GM18499 (cell line): ENCODE results near the gene APOH.

Source experiments
- ATAC-seq: cut with Tn5 transposase; IDR thresholded peaks from one replicate; pipeline ENCODE4 v1.9.1; 2021; ENCODE audit warnings: moderate number of reproducible peaks; ENCODE audit not compliant: insufficient read depth, unreplicated experiment

APOH gene

GRCh38 chr17:66198242-66198641, 31.0 kb downstream of the APOH start:
- no peak for ATAC-seq

- ATAC-seq = no peak
Measured at GRCh38 chr17:66192378-66192687, 36.9 kb downstream of the APOH start.

- ATAC-seq = no peak
Measured at GRCh38 chr17:66191593-66192377, 37.4 kb downstream of the APOH start, which contains the start of gene CEP112. Gene CEP112 (minus strand): TSS chr17:66192133.

- no peak for ATAC-seq
Measured at GRCh38 chr17:66190738-66191592, 38.2 kb downstream of the APOH start.

- no peak for ATAC-seq
Measured at GRCh38 chr17:66187718-66188117, 41.5 kb downstream of the APOH start.

GRCh38 chr17:66185862-66186261, 43.4 kb downstream of the APOH start:
- ATAC-seq = no peak

GRCh38 chr17:66184392-66184791, 44.8 kb downstream of the APOH start:
- ATAC-seq = no peak

GRCh38 chr17:66183529-66183928, 45.7 kb downstream of the APOH start:
- ATAC-seq = no peak

- no peak for ATAC-seq
Measured at GRCh38 chr17:66178642-66179041, 50.6 kb downstream of the APOH start.

- ATAC-seq = no peak
Measured at GRCh38 chr17:66177048-66177447, 52.2 kb downstream of the APOH start.

- ATAC-seq = no peak
Measured at GRCh38 chr17:66175892-66176291, 53.3 kb downstream of the APOH start.

GRCh38 chr17:66172691-66173223, 56.5 kb downstream of the APOH start:
- no peak for ATAC-seq

- no peak for ATAC-seq
Measured at GRCh38 chr17:66172144-66172543, 57.1 kb downstream of the APOH start.

GRCh38 chr17:66171692-66172091, 57.5 kb downstream of the APOH start:
- no peak for ATAC-seq

GRCh38 chr17:66171172-66171571, 58.0 kb downstream of the APOH start:
- no peak for ATAC-seq

GRCh38 chr17:66169839-66170238, 59.4 kb downstream of the APOH start:
- no peak for ATAC-seq

GRCh38 chr17:66167189-66167815, 61.9 kb downstream of the APOH start:
- ATAC-seq = no peak

GRCh38 chr17:66165537-66166123, 63.6 kb downstream of the APOH start:
- ATAC-seq = no peak
